Left lobe of liver (tissue), 2 donors: ENCODE data around the gene DNAH17. TPM values are rescaled to one million over a fixed set of nuclear protein-coding genes. Genes with fewer than 3 reads are reported as not detected.

Experiments
- ATAC-seq: fragments of 200-7000 bp; cut with Tn5 transposase; one replicate; pipeline ENCODE4 v1.9.1; 2020; ENCODE audit warnings: mild to moderate bottlenecking, moderate library complexity
- DNase-seq: peaks from one replicate; pipeline ENCODE4 v3.0.0-alpha.2; 2020; ENCODE audit warnings: low spot score
- total RNA-seq: library from RNA; stranded (reverse); gene quantifications from one replicate; pipeline ENCODE4 v1.2.1, GENCODE V29; 2021
- donor health status: DM: no; HTN: no; CAD: no; lungs with moderate emphysema.
- donor health status: DM: no; HTN: yes; CAD: no.

Gene DNAH17
- total RNA-seq, 1 donor from 2014 or later = not detected

DNA sequence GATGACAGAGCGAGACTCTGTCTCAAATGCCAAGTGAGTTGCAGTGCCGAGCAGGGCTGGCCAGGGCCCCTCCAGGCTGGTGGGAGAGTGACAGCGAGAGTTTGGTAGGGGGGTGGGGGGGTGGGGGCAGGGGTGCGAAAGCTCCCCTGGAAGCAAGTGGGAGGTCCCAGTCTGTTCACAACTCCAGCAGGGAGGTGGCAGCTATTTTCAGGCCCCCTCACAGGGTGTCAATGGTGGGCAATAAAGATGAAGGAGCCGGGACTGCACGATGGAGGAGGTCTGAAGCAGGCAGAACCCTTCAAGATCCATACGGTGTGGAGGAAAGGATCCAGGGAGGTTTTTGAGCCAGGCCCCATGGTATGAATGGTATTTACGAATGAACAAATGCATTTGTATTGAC, 115.0 kb downstream of the DNAH17 start:
- DNase-seq (no peak), ATAC-seq (no peak)

DNA sequence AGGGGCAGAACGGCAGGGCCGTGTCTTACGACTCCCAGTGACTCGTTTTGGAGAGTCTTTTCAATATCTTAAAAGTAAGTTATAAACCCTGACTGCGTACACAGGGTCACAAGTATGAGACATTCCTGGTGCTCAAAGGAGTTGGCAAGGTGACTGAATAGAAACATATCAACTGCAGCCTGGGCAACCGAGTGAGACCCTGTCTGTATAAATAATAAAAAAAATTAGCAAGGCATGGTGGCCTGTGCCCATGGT, 115.5 kb downstream of the DNAH17 start:
- ATAC-seq = no peak
- no peak for DNase-seq

DNA sequence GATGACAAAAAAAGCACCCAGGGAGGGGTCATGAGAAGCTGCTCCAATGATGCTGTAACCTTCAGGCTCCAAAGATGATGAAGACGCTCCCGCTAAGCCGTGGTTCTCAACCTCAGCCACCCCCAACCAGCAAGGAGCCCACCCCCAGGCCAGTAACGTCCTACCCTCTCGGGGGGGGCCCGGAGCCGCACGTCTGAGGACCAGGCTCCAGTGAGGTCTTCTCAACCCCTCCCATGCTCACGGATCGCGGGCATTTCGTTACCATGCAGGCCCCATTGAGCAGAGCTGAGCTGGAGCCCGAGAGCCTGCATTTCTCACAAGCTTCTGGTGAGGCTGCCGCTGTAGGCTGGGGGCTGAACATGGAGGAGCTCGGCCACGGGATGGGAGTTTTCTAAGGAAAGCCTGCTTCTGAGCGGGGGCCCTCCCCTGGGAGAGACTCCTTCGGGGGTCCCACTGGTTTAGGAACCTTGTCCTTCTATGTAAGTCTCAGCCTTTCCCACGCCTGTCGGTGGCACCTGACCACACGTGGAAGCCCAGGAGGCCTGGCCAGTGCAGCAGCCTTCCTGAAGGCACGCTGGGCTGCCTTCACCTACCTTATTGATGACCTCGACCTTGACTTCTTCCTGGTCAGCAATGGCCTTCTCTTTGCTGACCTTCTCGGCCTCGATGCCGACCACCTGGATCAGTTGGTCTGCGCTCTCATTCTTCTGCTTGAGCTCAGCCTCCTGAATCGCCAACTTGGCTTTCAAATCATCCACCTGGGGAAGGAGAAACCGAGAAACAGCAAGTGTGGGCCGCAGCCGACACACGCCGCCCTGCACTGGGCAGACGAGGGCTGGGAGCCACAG, 116.0 kb downstream of the DNAH17 start:
- ATAC-seq (no peak), DNase-seq (no peak)

- DNase-seq (no peak), ATAC-seq (no peak)
Measured at GRCh38 chr17:78460176-78460675, 117.0 kb downstream of the DNAH17 start.

GRCh38 chr17:78459696-78460095, 117.5 kb downstream of the DNAH17 start:
- ATAC-seq (no peak), DNase-seq (no peak)

GRCh38 chr17:78458736-78459335, 118.4 kb downstream of the DNAH17 start:
- no peak for DNase-seq
- no peak for ATAC-seq

DNA sequence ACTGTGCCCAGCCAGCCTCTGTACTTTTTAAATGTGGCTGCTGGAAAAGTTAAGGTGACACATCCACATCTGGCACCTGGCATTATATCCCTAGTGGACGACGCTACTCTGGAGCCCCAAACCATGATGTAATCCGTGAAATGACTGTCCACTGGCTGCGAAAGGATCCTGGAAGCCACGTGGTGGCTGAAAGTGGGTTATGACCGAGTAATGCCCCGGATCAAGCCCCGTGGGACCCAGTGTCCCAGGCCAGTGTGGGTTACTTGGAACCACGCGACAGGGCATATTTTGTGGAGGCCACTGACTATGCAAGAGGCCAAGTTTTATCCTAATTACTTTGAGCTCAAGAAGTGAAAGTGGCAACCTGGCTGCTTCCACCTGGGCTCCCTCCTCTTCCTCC, 119.1 kb downstream of the DNAH17 start:
- DNase-seq (no peak), ATAC-seq (no peak)

DNA sequence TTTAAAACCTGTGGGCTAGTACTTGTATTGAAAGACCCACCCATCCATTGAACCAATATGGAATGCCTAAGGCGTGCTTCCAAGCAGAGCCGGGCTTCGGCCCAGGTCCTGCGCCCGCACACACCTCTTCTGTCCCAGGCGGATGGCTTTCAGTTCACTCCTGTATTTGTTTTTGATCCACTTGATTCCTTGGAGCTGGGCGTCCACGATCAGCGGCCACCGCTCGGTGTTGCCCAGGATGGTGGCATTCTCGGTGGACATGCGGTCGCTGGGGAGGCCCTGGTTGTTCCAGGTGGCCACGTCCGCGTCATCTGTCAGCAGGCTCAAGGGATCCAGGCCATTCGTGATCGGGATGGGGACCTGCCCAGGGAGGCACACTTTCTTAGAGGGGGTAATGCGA, 122.8 kb downstream of the DNAH17 start:
- ATAC-seq (no peak), DNase-seq (no peak)

GRCh38 chr17:78451753-78452152, 125.4 kb downstream of the DNAH17 start:
- DNase-seq = no peak
- no peak for ATAC-seq

DNA sequence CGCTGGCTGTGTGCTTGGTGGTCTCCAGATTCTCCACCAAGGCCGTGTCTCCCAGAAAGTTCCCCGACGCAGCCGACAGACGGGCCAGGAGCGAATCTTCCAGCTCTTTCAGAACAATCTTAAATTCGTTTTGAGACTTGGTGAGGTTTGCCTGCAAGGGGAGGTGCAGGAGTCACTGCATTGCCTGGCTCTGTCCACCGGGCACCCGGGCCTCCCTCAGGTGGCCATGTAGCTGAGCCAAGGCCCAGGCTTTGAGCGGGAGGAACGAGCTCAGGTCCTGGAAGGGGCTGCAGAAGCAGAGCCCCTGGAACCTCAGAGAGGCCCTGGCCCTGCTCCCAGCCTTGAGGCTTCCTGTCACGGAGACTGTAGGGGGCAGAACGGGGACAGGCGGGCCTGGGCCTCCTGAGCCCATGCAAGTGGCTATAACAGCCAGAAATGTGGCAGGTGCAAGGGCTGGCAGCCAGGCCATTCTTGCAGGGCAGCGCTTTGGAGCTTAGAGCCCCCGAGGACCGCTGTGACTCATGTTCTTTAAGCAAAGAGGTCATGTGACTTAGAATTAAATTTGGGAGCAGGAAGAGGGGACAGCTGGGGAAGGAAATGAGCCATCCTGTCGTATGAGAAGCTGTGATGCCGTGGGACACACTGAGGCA, 126.4 kb downstream of the DNAH17 start:
- DNase-seq (no peak), ATAC-seq (no peak)

DNA sequence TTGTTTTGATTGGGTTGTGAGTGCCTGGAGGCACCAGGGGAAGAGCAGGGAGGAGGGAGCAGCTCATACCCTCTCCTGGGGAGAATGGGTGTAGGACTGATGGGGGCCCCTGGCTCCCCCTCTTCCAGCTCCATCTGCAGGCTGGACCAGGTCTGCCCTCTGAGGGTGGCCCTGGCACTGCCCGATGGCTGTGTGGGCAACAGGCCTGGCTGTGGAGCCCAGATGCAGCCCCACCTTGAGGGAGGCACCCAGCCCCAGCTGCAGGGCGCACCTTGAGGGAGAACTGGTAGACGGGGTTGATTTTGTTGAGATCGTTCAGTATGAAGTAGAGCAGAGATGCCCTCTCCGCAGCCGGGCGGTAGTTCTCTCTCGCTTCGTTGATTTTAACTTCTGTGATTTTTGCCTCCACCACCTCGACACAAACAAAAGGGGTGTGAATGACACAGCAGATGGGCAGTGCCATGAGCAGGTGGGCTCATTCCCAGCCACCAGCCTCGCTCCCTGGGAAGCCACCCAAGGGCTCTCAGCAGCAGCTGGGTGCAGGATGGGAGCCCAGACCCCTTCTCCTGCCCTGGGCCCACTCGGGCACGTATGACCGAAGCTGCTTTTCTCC, 127.1 kb downstream of the DNAH17 start:
- DNase-seq (no peak), ATAC-seq (no peak)

DNA sequence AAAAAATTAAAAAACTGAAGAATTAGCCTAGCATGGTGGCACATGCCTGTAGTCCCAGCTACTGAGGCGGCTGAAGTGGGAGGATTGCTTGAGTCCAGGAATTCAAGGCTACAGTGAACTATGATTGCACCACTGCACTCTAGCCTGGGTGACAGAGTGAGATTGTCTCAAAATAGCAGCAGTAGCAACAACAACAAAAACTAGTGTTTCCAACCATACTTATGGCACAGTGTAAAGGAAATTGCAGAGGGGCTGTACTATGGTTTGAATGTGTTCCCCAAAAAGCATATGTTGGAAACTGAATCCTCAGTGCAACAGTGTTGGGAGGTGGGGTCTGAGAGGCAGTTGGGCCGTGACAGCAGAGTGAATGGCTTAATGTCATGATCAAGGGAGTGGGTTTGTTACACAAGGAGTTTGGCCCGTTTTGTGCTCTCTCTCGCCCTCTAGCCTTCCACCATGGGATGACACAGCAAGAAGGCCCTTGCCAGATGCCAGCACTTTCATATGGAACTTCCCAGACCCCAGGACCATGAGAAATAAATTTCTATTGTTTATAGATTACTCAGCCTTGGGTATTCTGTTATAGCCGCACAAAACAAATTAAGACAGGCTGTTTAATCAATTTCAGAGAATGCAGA, 128.7 kb downstream of the DNAH17 start:
- no peak for ATAC-seq
- no peak for DNase-seq

DNA sequence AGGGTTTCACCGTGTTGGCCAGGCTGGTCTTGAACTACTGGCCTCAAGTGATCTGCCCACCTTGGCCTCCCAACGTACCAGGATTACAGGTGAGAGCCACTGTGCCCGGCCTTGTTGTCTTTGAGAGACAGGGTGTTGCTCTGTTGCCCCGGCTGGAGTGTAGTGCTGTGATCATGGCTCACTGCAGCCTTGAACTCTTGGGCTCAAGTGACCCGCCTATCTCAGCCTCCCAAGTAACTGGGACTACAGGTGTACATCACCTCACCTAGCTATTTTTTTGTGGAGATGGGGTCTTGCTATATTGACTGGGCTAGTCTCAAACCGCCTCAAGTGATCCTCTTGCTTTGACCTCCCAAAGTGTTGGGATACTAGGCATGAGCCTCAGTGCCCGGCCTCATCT, 130.4 kb downstream of the DNAH17 start:
- ATAC-seq (no peak), DNase-seq (no peak)

DNA sequence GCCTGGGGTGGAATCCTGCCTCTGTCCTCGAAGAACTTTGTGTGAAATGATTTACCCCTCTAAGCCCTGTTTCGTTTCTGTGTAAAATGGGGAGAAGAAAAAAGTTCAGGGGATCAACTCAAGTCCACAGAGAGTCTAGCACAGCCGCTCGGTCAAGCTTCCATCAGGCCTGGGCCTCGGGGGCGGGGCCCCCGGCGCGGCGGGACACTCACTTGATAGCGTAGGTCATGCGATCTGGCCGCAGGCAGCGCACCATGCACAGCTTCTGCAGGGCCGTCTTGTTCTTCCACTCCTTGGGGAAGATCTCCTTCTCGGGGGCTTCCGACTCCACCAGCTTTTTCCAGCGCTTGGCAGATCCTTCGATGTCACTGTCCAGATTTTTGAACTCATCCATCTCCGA, 132.8 kb downstream of the DNAH17 start:
- DNase-seq = no peak
- ATAC-seq = no peak

DNA sequence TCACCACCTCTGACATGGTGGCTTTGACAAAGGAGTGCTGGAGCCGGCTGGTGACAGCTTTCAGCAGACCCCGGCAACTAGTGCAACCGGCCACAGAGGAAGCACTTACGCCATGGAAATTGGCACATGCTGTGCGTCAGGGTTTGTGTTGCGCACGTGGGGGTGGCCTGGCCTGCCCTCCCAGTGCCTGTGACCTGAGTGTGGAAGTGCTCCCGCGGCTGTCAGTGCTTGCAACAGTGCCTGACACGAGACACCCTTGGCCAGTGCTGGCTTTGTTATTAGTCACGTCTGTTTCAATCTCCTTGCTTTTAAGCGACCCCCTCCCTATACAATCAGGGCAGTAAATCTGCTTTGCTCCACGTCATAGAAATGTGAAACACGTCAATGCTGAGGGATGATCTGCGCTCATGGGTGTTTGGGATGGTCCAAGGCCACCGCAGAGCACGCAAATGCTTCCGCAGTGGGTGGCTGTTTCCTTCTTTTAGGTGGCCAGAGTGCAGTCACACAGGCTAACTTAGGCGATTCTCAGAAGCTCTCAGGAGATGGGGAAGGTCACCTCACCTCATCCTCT, 134.5 kb downstream of the DNAH17 start:
- DNase-seq = peak; percentile 65
- ATAC-seq = peak; percentile 72

DNA sequence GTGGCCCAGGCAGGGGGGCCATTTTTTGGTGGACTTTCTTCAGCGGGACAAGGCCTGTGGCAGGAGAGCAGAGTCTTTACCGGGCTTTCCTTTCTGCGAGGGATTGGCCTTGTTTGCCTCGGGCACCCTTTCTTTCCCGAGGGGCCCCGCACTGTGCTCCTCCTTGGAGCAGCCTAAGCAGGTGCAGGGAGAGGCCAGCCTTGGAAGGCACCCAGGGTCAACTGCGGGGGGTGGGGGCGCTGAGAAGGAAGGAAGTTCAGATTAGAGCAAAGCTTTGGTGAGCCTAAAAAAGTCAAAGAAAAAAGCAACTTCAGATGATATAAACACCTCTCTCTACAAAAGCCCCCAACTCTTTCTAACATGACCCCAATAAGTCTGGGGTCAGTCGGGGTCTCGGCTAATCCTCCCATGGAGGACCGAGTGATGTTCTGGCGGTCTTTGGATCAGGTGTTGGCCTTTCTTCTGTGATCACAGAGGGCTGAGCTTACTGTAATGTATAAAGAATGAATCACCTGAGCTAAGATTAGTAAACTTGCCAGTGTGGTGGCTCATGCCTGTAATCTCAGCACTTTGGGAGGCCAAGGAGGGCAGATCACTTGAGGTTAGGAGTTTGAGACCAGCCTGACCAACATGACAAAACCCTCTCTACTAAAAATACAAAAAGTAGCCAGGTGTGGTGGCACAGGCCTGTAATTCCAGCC, 135.8 kb downstream of the DNAH17 start:
- no peak for ATAC-seq

DNA sequence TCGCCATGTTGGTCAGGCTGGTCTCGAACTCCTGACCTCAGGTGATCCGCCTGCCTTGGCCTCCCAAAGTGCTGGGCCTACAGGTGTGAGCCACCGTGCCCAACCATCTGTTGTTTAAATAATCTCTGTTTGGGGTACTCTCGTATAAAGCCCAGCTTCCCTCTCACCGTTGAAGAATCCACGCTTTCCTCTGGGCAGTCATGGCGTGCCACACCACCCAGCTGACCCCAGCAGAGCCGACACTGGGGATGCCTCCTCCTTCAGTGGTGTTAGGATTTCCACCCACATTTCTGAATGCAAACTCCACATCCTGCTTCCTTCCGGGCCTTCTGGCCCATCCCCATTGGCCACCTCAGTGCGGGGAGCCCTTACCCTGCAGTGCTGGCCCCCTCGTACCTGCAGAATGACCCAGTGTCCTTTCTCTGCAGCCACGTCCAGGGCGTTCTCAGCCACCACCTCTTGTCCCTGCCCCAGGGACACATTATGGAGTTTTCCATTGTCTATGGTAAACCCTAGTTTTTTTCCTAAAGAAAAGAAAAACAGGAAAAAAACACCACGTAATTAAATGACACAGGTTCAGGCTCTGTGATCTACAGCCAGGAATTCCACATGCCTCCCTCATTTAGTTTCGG, 138.4 kb downstream of the DNAH17 start:
- DNase-seq (no peak), ATAC-seq (no peak)

More for the DNA sequence above, 135.8 kb downstream of the DNAH17 start:
- no peak for DNase-seq

DNA sequence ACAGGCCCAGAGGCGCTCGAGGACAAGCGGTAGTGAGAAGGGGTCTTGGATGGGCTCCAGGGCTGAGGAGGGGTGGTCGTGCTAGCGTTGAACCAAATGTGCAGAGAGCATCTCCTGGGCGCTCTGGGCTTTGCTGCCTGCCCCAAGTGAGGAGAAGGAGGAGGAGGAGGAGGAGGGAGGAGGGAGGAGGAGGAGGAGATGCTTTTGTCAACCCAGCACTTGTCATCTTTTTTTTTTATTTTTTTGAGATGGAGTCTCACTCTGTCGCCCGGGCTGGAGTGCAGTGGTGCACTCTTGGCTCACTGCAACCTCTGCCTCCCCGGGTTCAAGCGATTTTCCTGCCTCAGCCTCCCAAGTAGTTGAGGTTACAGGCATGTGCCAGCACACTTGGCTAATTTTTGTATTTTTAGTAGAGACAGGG, 138.9 kb downstream of the DNAH17 start:
- ATAC-seq (no peak), DNase-seq (no peak)

- ATAC-seq = no peak
- no peak for DNase-seq
Measured at GRCh38 chr17:78437508-78438169, 139.6 kb downstream of the DNAH17 start.
